HG02840 (cell line): ENCODE results near the gene SMIM21.

ENCODE experiments used
- ATAC-seq: cut with Tn5 transposase; IDR thresholded peaks from one replicate; pipeline ENCODE4 v1.9.1; 2021; ENCODE audit warnings: mild to moderate bottlenecking, moderate library complexity, moderate number of reproducible peaks; ENCODE audit not compliant: unreplicated experiment, low FRiP score

The SMIM21 gene

DNA sequence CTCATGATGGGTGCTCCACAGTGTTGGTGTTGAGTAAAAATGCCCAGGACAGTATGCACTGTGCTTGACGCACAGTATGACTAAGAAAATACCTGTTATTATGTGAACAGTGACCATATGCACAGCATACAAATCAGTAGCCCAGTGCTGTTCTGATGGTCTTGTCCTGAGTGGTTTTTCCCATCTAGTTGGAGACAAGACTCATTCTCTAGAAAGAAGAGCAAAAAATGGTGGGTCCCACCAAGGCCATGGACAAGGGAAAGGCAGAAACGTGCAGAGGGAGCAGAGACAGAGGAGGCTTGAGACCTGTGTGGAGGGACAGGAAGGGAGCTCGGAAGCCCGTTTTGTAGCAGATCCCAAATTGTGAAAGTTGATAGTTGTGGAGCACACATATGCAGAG lies 987 bp upstream of the SMIM21 start:
- no peak for ATAC-seq

DNA sequence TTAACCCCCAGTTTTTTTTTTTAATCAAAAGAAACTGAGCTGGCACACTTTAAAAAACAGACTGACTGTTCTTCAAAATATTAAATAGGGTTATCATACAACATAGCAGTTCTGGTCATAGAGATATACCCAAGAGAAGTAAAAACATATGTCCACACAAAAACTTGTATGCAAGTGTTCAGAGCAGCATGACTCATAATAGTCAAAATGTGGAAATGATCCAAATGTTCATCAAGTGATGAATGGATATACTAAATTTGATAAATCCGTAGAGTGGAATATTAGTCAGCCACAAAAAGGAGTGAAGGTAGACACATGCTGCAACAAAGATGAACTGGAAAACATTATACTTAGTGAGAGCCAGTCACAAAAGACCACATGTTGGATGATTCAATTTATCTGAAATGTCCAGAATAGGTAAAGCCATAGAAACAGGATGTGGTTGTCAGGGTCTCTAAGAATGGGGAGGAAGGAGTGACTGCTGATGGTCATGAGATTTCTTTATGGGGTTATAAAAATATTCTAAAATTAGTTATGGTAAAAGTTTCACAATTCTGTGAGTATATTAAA lies 5.1 kb downstream of the SMIM21 start:
- ATAC-seq: no peak

DNA sequence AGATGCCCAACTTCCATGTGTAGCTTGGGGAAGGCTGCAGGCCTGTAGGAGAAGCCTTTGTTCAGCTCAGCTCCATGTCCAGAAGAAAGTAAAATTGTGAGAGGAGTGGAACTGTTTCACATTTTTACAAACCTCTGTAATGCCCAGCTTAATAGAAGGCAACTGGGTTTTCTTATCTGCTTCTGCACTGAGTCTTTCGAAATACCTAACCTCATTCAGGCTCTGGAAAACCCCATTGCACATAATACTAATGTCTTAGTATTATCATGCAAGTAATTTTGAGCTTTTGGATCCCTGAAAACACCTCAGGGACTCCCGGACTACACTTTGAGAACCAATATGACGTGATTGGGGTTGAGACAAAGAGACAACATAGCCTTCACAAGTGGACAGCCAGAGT lies 5.8 kb downstream of the SMIM21 start:
- no peak for ATAC-seq

DNA sequence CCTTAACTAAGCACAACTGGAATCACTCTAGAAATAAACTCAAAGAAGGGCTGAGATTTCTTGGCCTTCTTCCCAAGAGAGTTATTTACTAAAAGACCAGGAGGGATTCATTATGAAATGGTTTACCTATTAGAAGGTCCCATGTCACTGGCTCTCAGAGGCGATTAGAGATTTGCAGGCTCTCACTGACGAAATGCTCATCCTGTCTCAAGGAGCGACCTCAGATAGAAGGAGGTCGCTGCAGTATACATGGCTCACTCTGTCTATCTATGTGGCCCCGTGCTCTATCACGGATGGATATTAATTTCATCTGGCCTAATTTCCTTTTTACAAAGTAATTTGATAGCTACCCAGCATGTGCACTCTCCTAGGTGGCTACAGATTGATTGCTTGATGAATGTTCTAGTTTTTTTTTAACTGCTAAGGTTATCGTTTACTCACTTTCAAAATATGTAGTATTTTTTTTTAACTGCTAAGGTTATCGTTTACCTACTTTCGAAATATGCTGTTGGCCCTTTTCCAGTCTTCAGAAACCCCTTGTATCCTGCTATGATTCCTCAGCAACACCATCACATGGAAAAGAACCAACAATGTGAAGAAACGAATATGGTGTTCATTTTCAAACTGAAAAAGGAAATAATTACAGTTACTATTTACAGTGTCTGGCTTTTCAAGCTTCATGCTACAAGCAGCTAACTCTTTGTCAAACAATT lies 9.1 kb downstream of the SMIM21 start:
- ATAC-seq: no peak

DNA sequence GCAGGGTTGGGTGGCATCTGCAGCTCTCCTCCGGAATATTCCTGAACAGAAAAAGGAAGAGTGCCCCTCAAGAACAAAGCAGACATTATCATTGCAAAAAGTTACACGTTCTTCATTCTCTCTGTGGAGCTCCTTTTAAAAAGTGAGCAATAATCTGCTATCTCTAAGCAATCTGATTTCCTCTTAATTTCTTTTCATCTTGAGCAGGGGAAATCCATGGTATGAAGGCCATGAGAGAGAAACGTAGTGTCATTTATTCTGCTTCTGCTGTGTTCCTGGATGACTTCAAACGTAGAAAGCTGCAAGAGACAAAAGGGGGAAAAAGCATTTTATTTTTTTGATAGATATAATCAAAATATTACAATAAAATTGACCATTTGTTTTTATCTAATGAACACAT lies 16.9 kb downstream of the SMIM21 start:
- ATAC-seq: no peak

DNA sequence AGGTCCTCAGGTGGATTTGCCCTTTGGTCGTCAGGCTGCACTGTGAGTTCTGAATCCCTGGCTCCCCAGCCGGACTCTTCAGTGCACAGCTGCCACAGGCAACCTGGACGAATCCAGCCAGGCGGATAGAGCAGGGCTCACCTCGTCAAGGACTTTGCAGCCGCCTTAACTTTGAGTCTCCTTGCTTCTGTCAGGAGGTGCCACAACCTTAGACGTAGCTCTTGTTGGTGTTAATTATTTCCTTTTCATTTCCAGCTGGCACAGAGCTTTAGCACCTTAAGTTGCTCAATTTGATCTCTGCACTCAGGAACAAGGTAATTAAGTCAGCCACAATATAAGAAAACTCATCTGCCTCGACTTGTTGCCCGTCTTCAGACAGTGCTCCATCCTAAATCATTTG lies 17.7 kb downstream of the SMIM21 start:
- ATAC-seq: no peak

DNA sequence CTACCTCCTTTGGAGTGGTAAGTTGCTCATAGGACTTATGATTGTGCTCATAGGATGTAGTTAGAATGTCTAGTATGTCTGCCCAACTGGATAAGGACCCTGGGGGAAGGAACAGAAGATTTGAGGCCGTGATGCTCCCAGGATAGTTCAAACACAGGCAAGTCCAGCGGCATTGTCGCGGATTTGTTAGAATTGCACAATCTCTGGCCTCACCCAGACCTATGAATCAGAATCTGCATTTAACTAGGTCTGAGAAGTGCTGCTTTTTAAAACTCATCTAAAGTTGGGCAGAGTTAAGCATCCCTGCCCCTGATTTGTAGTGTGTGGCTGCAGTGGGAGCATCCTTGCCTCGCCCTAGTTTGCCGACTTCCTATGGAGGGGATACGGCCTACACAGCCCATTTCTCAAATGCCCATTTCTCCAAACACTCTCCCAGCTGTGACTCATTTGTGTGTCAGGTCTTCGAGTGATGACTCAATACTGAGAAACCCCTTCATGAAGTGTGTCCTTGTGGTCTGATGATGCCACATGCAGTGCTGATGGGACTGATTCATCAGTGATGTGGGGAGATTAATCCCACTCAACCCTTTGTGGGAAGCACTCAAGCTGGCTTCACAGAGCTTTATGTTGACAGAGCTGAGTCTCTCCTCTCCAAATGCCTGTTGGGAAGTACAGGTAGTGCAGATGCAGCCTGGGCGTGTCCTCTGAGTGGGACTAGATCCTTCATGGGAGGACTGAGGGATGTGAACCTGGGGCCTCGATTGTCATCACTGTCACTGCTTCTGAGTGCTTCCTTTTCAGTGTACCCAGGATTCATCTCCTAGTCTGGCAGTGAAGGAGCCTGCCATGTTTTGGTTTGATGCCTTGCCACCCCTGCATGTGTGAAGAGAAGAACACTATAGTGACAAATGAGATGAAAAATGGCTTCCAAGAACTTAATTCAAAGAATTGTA lies 18.7 kb downstream of the SMIM21 start:
- no peak for ATAC-seq

DNA sequence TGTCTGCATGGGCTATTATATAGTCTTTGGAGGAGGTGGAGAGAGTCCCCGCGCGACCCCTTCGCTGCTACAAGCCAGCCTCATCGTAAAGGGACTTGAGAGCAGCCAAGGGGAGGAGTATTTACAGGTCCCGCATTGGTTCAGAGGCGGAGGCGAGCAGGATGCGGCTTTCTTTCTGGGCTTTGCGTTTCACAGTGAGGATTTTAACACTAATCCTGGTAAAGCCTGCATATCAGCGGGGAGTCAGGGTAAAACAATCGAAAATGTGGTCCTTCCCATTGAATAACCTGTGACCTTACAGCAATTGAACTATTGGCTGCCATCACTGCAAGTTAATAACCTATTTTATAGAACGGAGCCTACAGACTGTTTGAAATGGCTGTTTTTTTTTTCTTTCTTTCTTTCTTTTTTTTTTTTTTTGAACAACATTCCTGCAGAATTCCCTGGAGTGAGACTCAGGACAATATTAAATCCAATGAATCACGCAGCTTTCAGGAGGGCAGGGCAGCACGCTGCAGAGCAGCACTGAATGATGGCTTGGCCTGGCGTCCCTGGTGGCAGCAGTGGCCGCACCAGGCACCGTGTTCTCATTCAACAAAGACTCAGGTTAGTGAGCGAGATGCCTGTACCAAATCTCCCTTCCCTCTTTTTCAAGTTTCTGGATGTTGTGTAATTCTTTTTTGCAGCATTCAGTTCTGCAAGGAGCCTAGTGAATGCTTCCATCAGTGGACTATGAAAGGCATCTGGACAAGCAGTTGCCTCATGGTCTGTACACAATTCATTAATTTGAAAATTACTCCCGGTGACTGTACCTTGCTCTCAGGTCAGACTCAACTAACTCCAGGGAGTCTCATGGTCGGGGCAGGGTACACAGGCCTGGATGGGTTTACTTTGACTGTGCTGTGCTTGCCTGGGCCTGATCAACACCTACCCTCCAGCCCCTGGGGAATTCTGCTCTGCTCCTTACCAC lies 19.8 kb downstream of the SMIM21 start:
- ATAC-seq: no peak

DNA sequence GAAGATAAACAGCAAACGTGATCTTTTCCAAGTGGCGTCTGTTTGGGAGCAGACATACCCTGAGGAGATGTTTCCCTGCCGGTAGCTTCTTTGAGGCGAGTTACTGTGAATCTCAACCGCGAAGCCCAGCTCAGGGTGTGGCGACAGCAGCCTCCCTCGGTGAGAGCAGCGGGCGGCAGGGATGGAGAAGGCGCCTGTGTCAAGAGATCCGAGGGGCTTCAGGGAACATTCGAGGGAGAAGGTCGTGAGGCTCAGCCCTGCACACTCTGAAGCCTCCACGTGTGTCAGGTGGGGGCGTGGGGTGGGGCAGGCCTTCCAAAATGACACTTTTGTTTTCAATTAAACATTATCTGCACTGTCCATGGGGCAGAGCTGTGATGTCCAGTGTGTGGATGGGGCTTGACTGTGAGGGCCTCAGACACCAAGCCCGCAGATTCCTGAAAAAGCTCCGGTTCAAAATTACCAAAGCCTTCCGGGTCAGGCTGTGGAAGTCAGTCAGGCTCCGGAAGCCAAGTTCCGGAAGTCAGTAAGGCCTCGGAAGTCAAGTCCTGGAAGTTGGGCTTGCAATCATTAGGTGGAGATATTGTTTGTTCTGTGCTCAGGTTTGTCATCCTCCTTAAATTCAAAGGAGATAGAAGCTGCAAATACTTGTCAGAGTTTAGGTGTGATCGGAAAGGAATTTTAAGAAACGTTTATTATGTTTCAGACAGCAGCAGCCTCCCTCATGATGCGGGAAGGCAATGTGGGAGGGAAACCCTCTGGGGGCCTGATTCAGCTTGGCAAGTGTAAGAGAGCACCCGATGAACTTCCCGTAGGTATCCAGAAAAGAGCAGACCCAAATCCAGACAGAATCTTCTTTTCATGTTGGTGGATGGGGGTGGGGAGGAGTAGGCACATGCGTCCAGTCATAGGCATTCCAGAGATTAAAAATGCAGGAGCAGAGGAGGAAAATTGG lies 20.7 kb downstream of the SMIM21 start:
- ATAC-seq: no peak

DNA sequence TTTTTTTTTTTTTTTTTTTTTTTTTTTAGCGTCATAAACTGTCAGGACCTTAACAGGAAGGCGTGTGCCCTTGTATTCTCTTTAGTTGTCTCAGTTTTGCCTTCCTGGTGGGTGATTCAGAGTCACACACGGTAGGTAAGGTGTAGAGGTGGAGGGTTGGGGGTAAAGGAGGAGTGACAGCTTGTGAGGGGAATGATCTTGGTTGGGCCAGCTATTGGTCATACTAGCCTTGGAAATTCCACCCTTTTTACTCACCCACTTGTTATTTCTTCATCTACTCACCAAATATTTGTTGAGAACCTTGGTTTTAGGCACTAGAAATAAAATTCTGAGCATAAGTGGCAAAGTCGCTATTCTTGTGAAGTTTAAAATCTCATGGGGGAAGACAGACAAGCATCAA lies 22.2 kb downstream of the SMIM21 start:
- no peak for ATAC-seq

DNA sequence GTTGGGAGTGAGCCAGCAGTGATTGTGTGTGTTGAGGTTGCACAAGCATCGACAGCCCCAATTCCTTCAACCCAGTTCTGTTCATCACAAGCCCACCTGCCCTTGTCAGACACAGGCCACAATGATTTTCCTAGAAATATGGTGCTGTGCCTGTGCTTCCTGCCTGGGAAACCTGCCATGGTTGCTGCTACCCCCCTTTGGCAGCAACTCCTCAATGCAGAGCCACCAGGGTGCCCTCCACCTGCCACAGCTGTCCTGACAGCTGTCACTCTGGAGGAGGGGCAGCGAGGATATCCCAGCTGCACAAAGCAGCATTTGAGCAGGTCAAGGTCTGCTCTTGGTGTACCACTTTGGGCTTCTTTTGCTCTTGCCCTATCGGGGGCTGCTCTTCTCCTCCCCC lies 27.1 kb downstream of the SMIM21 start:
- no peak for ATAC-seq

DNA sequence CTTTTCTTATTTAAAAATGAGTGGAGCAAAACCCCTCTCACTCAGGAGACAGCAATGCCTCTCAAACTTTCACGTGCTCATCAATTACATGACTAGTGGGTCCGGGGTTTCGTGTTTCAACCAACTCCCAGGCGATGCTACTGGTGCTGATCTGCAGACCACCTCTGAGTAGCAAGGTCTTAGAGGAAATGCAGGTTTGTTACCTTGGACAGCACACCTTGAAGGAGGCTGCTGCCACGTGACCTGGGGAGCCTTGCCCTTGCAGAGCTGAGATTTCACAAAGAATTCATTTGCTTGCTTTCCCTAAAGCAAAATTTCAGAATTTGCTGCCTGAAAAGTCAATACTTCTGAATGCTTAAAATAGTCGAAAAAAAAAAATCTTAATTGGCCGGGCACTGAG lies 32.4 kb downstream of the SMIM21 start:
- ATAC-seq: no peak

DNA sequence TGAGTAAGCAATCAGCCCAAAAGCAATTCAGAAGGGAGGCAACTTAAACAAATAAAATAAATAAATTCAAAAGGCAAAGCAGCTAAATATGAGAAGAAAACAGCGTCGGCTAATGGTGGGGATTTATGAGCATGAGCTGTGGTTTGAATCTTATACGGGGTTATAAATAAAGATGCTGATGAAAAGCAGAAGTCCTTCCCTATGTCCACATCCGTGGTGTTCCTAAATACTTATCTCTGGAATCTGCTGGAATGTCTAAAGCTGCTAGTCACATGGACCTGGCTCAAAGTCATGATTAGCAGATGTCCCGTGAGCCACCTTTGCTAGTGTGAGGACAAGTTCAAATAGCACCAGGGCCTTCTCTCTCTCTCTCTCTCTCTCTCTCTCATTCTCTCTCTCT lies 33.8 kb downstream of the SMIM21 start:
- ATAC-seq: no peak

DNA sequence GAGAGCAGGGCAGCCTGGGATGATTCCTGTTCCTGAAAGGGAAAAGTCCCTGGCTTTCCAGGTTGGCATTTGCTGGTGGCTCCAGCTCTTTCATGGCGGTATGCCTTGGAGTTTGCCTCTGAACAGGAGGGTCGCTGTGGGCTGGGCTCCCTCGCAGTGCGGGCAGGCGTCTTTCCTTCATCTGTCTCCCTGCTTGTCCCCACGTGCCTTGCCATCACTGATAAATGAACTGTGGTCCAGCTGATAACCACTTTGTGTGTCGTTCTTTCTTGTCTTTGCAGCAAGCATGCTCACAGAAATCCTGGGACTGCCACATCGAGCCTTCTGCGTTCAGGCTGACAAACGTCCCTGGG lies 35.3 kb downstream of the SMIM21 start:
- ATAC-seq: no peak

DNA sequence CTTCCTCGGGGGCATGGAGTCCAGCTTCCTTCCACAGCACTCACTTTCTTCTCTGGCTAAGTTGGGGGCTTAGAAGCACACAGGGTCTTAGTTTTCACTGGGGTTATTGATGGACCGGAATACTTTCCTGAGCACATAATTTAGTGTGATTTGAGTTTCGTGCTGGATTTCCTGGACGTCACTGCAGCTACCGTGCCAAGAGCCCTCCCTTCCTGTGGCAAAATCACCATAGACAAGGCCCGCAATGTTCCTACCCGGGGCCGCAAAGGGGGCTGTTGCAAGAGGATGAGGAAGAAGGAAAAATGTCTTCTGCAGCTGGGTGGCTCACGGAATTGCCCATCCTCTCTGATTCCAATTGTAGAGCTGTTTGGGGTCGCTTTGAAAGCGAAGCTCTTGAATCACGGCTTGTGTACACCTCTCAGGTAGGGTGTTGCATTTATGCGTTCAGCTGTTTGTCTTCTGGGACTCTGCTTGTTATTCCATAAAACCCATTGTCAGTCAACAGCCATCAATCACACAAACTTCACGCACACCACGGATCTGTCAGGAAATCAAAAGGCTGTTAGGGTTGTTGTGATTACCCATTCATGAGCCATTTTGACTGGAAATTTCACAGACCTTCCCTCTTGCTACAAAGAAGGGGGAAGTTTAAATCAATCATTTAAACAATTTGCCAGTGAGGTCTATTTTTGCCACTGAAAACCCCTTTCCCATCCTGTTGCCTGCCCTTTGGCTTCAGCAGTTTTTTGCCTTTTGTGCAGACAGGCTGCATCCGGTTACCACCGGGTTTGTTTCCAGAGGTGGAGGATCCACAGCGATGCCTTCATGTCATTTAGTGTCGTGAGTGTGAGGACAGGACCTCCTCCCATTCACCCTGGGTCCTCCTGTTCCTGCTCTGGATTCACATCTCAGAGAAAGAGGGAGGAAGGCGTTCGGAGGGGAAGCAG lies 36.0 kb downstream of the SMIM21 start:
- ATAC-seq: no peak

DNA sequence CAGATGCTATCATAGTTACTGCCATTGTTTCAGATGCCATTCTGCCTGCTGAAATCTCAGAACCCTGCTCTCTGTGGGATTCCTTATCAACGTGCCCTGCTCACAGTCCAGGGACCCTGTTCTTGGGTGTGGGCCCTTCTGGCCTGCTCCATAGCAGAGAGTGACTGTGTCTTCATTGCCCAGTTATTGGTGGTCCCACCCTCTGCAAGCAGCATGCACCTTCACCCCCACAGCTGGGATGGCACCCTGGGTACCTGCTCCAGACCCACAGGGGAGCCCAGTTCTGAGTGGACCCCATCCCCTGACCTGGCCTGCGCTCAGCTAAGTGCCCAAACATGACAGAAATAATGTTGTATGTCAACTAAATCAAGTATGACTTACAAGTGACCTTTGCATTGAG lies 36.6 kb downstream of the SMIM21 start:
- no peak for ATAC-seq

DNA sequence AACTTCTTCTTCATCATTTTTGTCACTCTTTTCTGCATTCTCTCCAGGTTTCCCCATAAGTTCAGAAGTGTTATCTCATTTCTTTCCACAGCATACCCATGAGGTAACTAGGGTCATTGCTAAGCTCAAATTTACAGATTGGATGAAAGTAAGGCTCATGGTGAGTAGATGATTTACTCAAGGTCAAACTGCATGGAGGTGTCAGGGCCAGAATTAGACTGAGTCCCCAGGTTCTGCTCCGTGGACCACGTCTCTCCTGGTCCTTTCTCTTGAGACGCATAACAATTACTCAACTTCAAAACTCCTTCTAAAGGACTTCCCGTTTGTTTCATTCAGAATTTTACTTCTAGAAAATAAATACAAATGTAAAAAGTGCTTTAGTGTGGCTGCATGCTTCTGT lies 43.4 kb downstream of the SMIM21 start:
- no peak for ATAC-seq
